Activated T-cell treated with anti-CD3 and anti-CD28 coated beads, Interleukin-2, amount 50 U/mL, for 4 hours (primary cell): ENCODE measurements around the gene CSNK1D. TPM values are rescaled to one million over a fixed set of nuclear protein-coding genes. Genes with fewer than 3 reads are reported as not detected.
"Not testable (repeated sequence)": the region's sequence is repeated elsewhere in the genome, so short reads cannot be mapped to it uniquely, and the experiment has no call there.

Source experiments
- ATAC-seq, 2 donors: fragments of 200-7000 bp; cut with Tn5 transposase; one replicate each; pipeline ENCODE4 v1.10.0; 2021
- DNase-seq: peaks from one replicate; pipeline ENCODE4 v3.0.0-alpha.2; 2020
- H3K27me3 Mint-ChIP-seq: one replicate; pipeline ENCODE4 v1.8.0; 2021; ENCODE audit warnings: low read depth, mixed read lengths
- H3K36me3 Mint-ChIP-seq: one replicate; pipeline ENCODE4 v1.8.0; 2022; ENCODE audit warnings: mixed read lengths; ENCODE audit not compliant: insufficient read depth
- H3K4me1 Mint-ChIP-seq: one replicate; pipeline ENCODE4 v1.8.0; 2021; ENCODE audit warnings: low read depth, mixed read lengths
- H3K4me3 Mint-ChIP-seq: one replicate; pipeline ENCODE4 v1.8.0; 2021; ENCODE audit warnings: mild to moderate bottlenecking, moderate library complexity, mixed read lengths
- H3K9me3 Mint-ChIP-seq: one replicate; pipeline ENCODE4 v1.8.0; 2021; ENCODE audit warnings: mixed read lengths
- total RNA-seq, 3 donors: library from RNA; stranded (reverse); gene quantifications; one replicate each; pipeline ENCODE4 v1.2.1, GENCODE V29; 2021

The CSNK1D gene
- total RNA-seq, 3 donors from 2014 or later = 152 to 170 (median 164) TPM

DNA sequence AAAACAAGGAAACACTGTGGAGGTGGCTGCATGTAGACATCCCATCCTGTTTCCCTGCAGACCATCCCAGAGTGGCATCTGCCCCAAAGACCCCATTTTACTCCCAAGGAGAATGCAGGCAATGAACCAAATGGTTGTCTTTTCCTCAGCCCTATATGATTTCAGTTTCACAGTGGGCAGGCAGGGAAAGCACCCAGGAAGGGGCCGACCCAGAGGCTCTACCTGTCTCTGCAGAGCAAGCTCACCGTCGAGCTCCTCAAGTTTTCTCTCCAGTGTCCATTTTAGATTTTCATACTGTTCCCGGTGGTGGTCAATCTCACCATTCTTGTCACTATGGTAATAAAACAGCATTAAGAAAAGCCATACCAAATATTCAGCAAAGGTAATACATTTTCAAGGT, 75.4 kb downstream of the CSNK1D start:
- H3K9me3 Mint-ChIP-seq = no peaks in the 10 kb centered on the region
- peaks cover 39% of the 10 kb centered on the region for H3K4me1 Mint-ChIP-seq
- no peak overlapping the region for H3K4me3 Mint-ChIP-seq
- DNase-seq (no peak), ATAC-seq (no peak)
- peaks cover 29% of the 10 kb centered on the region for H3K36me3 Mint-ChIP-seq
- no peaks in the 10 kb centered on the region for H3K27me3 Mint-ChIP-seq

DNA sequence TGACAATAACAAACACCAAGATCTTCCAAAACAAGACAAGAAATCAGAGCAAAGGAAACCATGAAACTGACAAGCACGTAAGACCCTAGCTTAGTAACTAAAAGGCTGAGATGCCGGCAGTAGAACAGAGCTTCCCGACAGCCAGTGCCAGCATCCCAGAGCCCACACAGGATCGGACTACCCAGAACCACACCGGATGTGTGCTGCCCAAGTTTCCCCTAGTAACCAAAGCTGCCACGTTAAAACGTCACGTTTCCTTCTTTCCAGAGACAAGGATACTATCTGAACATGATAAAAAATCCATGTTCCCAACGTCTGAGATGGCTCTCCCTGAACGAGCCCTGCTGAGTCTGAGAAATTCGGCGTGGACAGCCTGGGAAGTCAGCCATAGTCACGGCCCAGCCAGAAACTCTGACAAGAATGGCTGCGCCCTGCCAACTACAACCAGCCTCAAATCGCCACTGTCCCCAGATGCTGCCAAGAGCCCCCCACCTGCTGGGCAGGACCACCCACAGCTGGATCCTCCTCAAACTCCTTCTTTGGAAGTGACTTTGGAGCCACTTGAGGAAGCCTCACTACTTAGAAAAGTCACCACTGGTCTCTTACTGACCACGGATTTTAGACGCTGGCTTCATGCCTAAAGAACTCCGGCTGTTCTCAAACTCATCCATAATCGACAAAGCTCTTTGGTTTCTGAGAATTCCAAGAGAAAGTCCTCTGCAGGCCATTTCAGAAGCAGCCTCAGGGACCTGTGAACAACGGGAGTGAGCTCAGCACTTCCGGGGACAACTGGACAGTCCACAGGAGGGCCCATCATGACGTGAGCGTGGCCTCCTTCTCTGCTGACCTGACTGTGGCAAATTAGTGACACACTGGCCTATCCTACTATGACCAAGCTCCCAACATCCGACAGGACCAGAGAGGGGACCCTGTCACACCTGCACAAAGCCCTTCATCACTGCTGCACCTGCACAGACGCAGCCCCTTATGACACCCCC, 77.5 kb downstream of the CSNK1D start:
- DNase-seq (no peak), ATAC-seq (no peak)
- no peak overlapping the region for H3K4me3 Mint-ChIP-seq
- peaks cover 38% of the 10 kb centered on the region for H3K36me3 Mint-ChIP-seq
- H3K9me3 Mint-ChIP-seq = no peaks in the 10 kb centered on the region
- H3K4me1 Mint-ChIP-seq = peaks cover 29% of the 10 kb centered on the region
- H3K27me3 Mint-ChIP-seq = no peaks in the 10 kb centered on the region

DNA sequence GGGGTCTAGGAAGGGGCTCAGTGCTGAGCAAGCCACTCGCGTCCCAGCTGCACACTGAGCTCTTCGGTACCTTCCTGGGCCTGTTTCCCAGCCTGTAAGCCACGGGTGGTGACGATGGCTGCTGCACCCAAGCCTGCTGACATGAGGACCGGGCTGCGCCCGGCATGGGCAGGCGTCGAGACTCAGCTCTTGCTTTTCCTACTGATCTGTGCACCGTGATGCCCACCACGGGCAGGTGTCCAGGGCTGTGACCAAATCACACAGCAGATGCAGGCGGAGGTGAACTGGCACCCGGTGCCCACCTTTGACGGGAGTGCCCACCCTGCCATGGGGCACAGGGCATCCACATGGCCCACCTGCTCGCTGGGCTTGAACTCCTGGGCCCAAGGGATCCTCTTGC, 78.7 kb downstream of the CSNK1D start:
- no peaks in the 10 kb centered on the region for H3K9me3 Mint-ChIP-seq

DNA sequence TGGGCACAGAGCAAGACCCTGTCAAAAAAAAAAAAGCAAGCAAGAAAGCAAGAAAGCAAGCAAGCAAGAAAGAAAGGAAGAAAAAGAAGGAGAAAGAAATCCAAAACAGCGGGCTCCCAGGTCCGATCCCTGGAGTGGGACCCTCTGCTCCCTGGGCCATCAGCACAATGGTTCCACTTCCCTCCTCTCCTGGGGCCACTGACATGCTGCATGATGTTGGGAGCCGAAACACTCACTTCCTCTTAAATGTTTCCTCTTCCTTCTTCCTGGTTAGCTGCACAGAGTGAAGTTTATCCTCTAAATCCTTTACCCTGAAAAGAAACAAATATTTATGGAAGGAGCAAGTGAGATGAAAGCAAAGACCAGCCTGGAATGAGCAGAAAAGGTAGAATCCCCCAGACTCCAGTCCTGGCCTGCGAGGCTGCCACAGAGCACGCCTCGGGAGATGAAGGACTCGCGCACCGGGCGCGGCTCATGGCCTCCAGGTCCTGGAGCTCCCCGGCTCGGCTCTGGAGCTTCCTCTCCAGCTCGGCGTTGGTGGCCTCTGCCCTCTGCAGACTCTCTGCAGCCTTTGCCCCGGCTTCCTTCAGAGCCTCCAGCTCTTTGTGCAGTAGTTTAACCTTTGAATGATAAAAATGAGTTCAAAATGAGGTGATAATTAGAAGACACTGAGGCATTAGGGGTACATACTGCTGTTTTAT, 79.8 kb downstream of the CSNK1D start:
- Mint-ChIP-seq H3K9me3 (no peaks in the 10 kb centered on the region), H3K36me3 (peaks cover 38% of the 10 kb centered on the region), H3K27me3 (no peaks in the 10 kb centered on the region), H3K4me1 (peaks cover 10% of the 10 kb centered on the region), H3K4me3 (no peak overlapping the region)
- DNase-seq (no peak), ATAC-seq (no peak)

More for the DNA sequence above, 78.7 kb downstream of the CSNK1D start:
- ATAC-seq = no peak
- no peak overlapping the region for H3K4me3 Mint-ChIP-seq
- no peak for DNase-seq
- peaks cover 18% of the 10 kb centered on the region for H3K4me1 Mint-ChIP-seq
- peaks cover 38% of the 10 kb centered on the region for H3K36me3 Mint-ChIP-seq
- no peaks in the 10 kb centered on the region for H3K27me3 Mint-ChIP-seq

DNA sequence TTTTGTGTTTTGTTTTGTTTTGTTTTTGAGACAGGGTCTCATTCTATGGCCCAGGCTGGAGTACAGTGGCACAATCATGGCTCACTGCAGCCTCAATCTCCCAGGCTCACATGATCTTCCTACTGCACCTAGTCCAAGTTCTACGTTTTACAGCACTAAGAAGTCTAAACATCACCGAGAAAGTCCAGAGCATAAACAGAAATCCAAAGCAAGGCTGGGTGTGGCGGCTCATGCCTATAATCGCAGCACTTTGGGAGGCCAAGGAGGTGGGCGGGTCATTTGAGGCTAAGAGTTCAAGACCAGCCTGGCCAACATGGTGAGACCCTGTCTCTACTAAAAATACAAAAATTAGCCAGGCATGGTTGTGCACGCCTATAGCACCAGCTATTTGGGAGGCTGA, 80.5 kb downstream of the CSNK1D start:
- H3K4me1 Mint-ChIP-seq, H3K27me3 Mint-ChIP-seq, H3K9me3 Mint-ChIP-seq, H3K4me3 Mint-ChIP-seq, DNase-seq, ATAC-seq: not testable (repeated sequence)
- peaks cover 38% of the 10 kb centered on the region for H3K36me3 Mint-ChIP-seq

Other genes starting within 250 kb of the CSNK1D start
- gene RAC3, start 242.0 kb downstream of the CSNK1D start, total RNA-seq = 1 to 10 TPM; 4.1 to 7.7 (median 4.8) TPM
- gene DCXR, start 236.0 kb downstream of the CSNK1D start, total RNA-seq = 10 to 100 TPM; 74.2 to 88.6 (median 76.9) TPM
- 10 to 100 TPM; 20.3 to 21.5 (median 20.4) TPM for gene RFNG, start 221.9 kb downstream of the CSNK1D start, total RNA-seq
- gene GPS1, start 221.8 kb downstream of the CSNK1D start, total RNA-seq = 100 to 1,000 TPM; 172 to 183 (median 177) TPM
- gene DUS1L, start 207.9 kb downstream of the CSNK1D start, total RNA-seq = 100 to 1,000 TPM; 323 to 369 (median 326) TPM
- 100 to 1,000 TPM; 365 to 468 (median 403) TPM for gene FASN, start 175.5 kb downstream of the CSNK1D start, total RNA-seq
- gene CCDC57, start 60.9 kb downstream of the CSNK1D start, total RNA-seq = 10 to 100 TPM; 48.9 to 64.6 (median 60.5) TPM
- 10 to 100 TPM; 22.0 to 31.5 (median 26.3) TPM for gene SLC16A3, start 44.7 kb downstream of the CSNK1D start, total RNA-seq
- gene CD7, start 43.9 kb upstream of the CSNK1D start, total RNA-seq = 100 to 1,000 TPM; 256 to 382 (median 364) TPM
- gene SECTM1, start 60.1 kb upstream of the CSNK1D start, total RNA-seq = 1 to 10 TPM; 2.6 to 3.8 (median 3.0) TPM
- gene TEX19, start 85.5 kb upstream of the CSNK1D start, total RNA-seq = under 1 TPM; 0.16 to 0.38 (median 0.25) TPM
- not detected for gene UTS2R, start 98.1 kb upstream of the CSNK1D start, total RNA-seq
- gene HEXD, start 144.6 kb upstream of the CSNK1D start, total RNA-seq = 10 to 100 TPM; 16.5 to 19.9 (median 19.0) TPM
- 10 to 100 TPM; 23.2 to 29.1 (median 24.0) TPM for gene OGFOD3, start 144.9 kb upstream of the CSNK1D start, total RNA-seq
- 100 to 1,000 TPM; 151 to 165 (median 156) TPM for gene CYBC1, start 177.1 kb upstream of the CSNK1D start, total RNA-seq
- 10 to 100 TPM; 40.9 to 55.9 (median 45.9) TPM for gene NARF, start 185.0 kb upstream of the CSNK1D start, total RNA-seq
- 10 to 100 TPM; 73.6 to 78.5 (median 75.9) TPM for gene FOXK2, start 246.0 kb upstream of the CSNK1D start, total RNA-seq